ENCODE data around the gene TBX15.

Gene TBX15

DNA sequence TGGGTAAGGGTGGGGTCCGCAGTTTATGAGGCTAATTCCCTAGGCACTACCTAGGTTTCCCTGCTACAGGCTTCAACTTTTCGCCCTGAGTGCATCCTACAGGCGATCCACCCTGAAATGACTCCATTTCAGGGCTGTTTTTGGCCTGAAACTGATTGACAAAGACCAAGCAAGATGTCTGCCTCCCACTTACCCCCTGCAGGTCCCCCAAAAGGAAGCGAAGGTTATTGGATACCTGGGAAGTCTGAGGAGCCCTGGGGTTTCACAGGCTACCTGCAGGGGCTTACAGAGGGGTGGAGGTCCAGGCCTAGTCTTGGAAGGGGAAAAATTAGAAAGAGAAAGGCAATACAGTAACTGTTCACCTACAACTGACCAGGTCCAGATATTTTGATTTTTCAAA is 3.3 kb upstream of the TBX15 start:
- TF ChIP-seq, protein P1, sequence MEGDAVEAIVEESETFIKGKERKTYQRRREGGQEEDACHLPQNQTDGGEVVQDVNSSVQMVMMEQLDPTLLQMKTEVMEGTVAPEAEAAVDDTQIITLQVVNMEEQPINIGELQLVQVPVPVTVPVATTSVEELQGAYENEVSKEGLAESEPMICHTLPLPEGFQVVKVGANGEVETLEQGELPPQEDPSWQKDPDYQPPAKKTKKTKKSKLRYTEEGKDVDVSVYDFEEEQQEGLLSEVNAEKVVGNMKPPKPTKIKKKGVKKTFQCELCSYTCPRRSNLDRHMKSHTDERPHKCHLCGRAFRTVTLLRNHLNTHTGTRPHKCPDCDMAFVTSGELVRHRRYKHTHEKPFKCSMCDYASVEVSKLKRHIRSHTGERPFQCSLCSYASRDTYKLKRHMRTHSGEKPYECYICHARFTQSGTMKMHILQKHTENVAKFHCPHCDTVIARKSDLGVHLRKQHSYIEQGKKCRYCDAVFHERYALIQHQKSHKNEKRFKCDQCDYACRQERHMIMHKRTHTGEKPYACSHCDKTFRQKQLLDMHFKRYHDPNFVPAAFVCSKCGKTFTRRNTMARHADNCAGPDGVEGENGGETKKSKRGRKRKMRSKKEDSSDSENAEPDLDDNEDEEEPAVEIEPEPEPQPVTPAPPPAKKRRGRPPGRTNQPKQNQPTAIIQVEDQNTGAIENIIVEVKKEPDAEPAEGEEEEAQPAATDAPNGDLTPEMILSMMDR (IDR thresholded peaks at IDR 0.05; ENCODE audit: extremely low read depth, insufficient read depth, missing control alignments): no peak
- in situ Hi-C loops (cut with MboI; ENCODE audit: low pct_unique_long_range_greater_than_20kb, low sequenced_read_pairs, unreplicated experiment): no loop called here
- no peak for DNase-seq (ENCODE audit: low spot score)

DNA sequence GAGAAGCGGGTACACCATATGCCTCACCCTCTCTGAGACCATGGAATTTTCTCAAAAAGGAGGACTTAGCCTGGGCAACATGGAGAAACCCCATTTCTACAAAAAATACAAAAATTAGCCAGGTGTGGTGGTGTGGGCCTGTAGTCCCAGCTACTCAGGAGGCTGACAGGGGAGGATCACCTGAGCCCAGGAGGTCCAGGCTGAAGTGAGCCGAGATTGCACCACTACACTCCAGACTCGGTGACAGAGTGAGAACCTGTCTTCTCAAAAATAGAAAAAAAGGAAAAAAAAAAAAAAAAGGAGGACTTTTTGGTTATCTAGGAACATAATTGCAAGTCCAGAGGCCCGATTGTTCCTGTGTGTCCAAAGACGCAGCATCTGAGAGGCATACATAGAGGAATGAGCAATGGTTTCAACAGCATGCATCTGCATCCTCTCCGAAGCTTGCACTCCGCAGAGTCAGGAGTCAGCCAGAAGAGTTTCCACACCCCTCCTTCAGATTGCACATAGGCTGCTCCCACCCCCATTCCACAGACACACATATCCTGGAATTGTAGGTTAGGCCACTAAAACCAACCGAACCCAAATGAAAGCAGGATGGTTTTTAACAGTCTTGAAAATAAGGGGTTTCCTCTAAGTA is 2.5 kb upstream of the TBX15 start:
- no peak for DNase-seq (ENCODE audit: low spot score)
- in situ Hi-C loops (cut with MboI; ENCODE audit: low pct_unique_long_range_greater_than_20kb, low sequenced_read_pairs, unreplicated experiment): no loop called here
- TF ChIP-seq, protein P1 (IDR thresholded peaks at IDR 0.05; ENCODE audit: extremely low read depth, insufficient read depth, missing control alignments): no peak

DNA sequence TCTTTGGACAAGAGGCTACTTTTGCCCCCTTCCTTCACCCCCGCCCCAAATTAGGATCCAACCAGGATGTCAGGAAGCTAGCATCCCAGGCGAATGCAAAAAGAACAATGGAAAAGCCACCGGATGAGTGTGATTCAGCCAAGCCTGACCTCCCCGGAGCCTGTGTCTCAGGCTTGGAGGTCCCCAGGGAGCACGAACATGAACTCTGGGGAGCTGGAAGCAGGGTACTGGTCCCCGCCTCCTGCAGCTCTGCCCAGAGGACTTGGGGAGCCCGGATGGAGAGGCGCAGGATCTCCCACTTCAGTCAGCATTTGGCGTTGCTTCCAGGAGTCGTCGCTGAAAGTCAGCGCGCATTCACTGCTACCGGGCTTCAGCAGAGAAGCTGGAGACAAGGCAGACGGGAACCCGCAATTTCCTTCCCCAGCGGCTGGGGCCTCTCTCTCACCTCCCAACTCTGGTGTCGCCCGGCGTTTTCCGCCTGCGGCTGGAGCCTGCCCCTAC is 1.8 kb upstream of the TBX15 start:
- in situ Hi-C loops (cut with MboI; ENCODE audit: low pct_unique_long_range_greater_than_20kb, low sequenced_read_pairs, unreplicated experiment): no loop called here
- TF ChIP-seq, protein P1 (IDR thresholded peaks at IDR 0.05; ENCODE audit: extremely low read depth, insufficient read depth, missing control alignments): no peak
- no peak for DNase-seq (ENCODE audit: low spot score)

DNA sequence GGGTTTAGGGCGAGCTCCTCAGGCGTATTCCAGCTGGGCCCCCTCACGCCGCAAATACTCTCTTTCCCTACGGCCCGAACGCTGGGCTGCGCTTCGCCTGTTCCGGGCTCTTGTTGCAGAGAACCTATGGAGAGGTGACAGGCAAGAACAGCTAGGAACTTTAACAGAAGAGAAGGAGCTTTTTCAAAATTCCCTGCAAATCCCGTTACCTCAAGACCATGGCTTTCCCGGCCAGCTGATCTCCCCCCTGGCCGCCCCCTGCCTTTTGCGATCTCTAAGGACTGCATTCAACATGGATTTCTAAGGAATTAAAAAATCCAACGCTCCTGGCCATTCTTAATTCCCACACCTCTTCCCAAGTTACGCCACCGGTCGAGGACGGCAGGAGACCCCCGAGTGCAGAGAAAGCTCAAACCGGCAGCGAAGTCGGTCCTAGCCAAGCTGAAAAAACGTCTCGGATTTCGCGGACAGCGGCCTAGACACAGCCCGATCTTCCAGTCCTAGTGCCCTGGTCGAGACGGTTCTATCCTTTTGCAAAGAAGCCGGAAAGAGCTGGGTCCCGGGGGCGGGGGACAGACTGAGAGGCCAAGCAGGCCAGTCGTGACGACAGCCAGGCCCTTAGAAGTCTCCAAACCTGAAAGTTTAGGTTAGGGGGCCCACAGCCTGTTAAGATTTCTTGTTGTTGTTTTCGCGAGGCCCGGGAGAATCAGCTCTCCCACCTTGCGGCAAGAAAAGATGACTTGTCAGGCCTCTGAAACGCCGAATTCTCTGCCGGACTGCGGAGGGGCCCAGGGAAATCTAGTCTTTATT is 1.1 kb upstream of the TBX15 start:
- no peak for DNase-seq (ENCODE audit: low spot score)
- TF ChIP-seq, protein P1 (IDR thresholded peaks at IDR 0.05; ENCODE audit: extremely low read depth, insufficient read depth, missing control alignments): no peak
- in situ Hi-C loops (cut with MboI; ENCODE audit: low pct_unique_long_range_greater_than_20kb, low sequenced_read_pairs, unreplicated experiment): no loop called here

DNA sequence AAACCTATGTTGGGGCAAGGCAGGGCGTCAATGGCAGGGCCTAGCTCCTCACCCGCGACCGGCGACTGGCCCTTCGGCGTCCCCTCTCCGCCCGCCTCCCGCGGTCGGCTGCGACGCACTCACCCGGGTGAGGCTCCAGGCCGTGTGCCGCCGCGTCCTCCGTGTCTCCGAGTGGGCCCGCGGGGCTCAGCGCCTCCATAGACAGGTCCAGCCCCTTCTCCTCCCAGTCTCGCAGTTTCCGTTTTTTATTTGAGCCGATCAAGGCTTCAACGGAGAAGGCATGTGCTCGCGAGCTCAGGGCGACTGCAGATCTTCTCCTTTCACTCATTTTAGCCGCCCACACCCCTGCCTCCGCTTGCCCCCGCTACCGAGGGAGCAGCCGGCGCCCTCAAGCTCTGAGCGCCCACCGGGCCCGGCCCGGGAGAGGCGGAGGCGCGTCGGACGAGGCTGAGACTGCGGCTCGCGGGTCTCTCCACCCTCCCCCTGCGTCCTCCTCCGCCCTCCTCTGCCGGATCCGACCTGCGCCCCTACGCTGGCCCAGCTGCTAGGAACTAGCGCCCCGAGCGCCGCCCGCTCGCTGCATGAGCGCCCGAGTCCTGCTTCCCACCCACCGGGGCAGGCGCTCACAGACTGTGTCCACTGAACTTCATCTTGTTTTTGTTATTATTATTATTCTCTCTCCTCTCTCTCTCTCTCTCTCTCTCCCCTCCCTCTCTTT is 516 bp downstream of the TBX15 start:
- in situ Hi-C loops (cut with MboI; ENCODE audit: low pct_unique_long_range_greater_than_20kb, low sequenced_read_pairs, unreplicated experiment): no loop called here

More for the DNA sequence above, 516 bp downstream of the TBX15 start:
- peak; percentile 39 for DNase-seq (ENCODE audit: low spot score)
- TF ChIP-seq, protein P1 (IDR thresholded peaks at IDR 0.05; ENCODE audit: extremely low read depth, insufficient read depth, missing control alignments): no peak
